Common myeloid progenitor, CD34-positive (primary cell): ENCODE measurements around the gene GRID2.
"Not testable (repeated sequence)": the region's sequence is repeated elsewhere in the genome, so short reads cannot be mapped to it uniquely, and the experiment has no call there.

ENCODE experiments used
- CTCF ChIA-PET: fragments of 350-600 bp; sonication (Branson Sonifier 250); formaldehyde crosslinking; loops from one replicate; lab custom pipeline; 2021; ENCODE audit warnings: antibody characterized with exemption; lab: Charles Lee
- POLR2A ChIA-PET: fragments of 350-600 bp; sonication (Branson Sonifier 250); formaldehyde crosslinking; loops from one replicate; lab custom pipeline; 2021; ENCODE audit warnings: antibody characterized with exemption; lab: Charles Lee
- DNase-seq, 3 donors: peaks; one replicate each; pipeline versions ENCODE4 v3.0.0 to v3.0.0-alpha.2; 2013
- H3K27ac ChIP-seq, 2 experiments: 1 replicate in 1 of 2; 2 replicates in 1 of 2; pipeline ENCODE4 v1.7.0; 2013; ENCODE audit warnings: inconsistent platforms in 2 of 2, low read length in 2 of 2, mild to moderate bottlenecking in 2 of 2, low read depth in 1 of 2, moderate library complexity in 1 of 2; ENCODE audit not compliant: severe bottlenecking in 2 of 2, insufficient read depth in 1 of 2, poor library complexity in 1 of 2
- H3K27me3 ChIP-seq, 5 experiments: replicated peaks in 2 of 5; 1 replicate in 3 of 5; 2 replicates in 2 of 5; pipeline versions ENCODE4 v1.6.1 to v1.7.0; 2013; ENCODE audit warnings: low read length in 4 of 5, mild to moderate bottlenecking in 2 of 5, moderate library complexity in 2 of 5, inconsistent platforms in 1 of 5; ENCODE audit not compliant: insufficient read depth in 5 of 5, control insufficient read depth in 4 of 5
- H3K36me3 ChIP-seq, 4 experiments: 1 replicate in 2 of 4; 2 replicates in 2 of 4; pipeline versions ENCODE4 v1.6.1 to v1.7.0; 2013; ENCODE audit warnings: low read length in 3 of 4, control low read depth in 1 of 4, mild to moderate bottlenecking in 1 of 4; ENCODE audit not compliant: control insufficient read depth in 4 of 4, insufficient read depth in 4 of 4
- H3K4me1 ChIP-seq, 4 experiments: 1 replicate in 3 of 4; 2 replicates in 1 of 4; pipeline versions ENCODE4 v1.6.1 to v1.7.1; 2013; ENCODE audit warnings: low read length in 3 of 4, mild to moderate bottlenecking in 3 of 4, control low read depth in 1 of 4, inconsistent platforms in 1 of 4, moderate library complexity in 1 of 4; ENCODE audit not compliant: control insufficient read depth in 4 of 4, insufficient read depth in 4 of 4; ENCODE audit errors: control extremely low read depth in 1 of 4
- H3K4me3 ChIP-seq, 7 experiments: 1 replicate in 4 of 7; 2 replicates in 3 of 7; pipeline versions ENCODE4 v1.5.1 to v1.7.0; 2013; ENCODE audit warnings: mild to moderate bottlenecking in 7 of 7, low read length in 6 of 7, moderate library complexity in 6 of 7, inconsistent platforms in 2 of 7, low read depth in 2 of 7, control low read depth in 1 of 7; ENCODE audit not compliant: insufficient read depth in 4 of 7, control insufficient read depth in 1 of 7; ENCODE audit errors: extremely low read depth in 1 of 7
- H3K9me3 ChIP-seq, 5 experiments: 1 replicate in 4 of 5; 2 replicates in 1 of 5; pipeline versions ENCODE4 v1.6.1 to v1.7.1; 2013; ENCODE audit warnings: low read length in 4 of 5, mild to moderate bottlenecking in 2 of 5, inconsistent platforms in 1 of 5, low read depth in 1 of 5, moderate library complexity in 1 of 5; ENCODE audit not compliant: control insufficient read depth in 4 of 5, insufficient read depth in 2 of 5; ENCODE audit errors: control extremely low read depth in 1 of 5
- WGBS: methylation state at CpG from one replicate; pipeline ENCODE4 v1.1.5; 2013; ENCODE audit not compliant: insufficient coverage; 5-methylcytosine and 5-hydroxymethylcytosine counted together

GRID2 gene

DNA sequence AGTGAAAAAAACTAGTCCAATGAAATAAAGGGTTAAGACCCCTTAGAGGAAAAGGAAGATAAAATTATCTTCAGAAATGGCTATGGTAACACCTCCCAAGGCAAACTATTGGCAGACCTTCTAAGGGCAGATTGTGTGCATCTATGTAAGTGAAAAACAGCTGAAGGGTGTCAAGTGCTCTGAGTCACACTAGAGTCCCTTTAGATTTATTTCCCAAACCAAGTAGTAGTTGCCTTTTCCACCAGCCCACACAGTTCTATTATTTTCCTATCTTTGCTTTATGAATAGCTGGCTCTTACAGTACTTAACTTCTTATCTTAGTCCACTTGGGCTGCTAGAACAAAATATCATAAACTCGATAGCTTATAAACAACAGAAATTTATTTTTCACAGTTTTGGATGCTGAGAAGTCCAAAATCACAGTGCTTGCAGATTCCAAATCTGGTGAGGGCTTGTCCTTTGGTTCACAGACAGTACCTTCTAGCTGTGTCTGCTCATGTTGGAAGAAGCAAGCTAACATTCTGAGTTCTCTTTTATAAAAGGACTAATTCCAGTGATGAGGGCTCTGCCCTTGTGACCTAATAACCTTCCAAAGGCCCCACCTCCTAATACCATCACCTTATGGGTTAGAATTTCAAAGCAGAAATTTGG, 143.6 kb downstream of the GRID2 start:
- POLR2A ChIA-PET, result no interaction called here
- no peak overlapping the region for H3K4me3 ChIP-seq
- WGBS, result 83% methylated on average over 1 of the region's 1 CpG
- H3K36me3 ChIP-seq, result no peaks in the 10 kb centered on the region
- CTCF ChIA-PET, result interaction anchor here (0.8 kb wide), 1 partner anchor 64 kb away, joined by 3 read pairs; no protein-coding TSS in a partner anchor
- H3K4me1 ChIP-seq, result no peaks in the 10 kb centered on the region
- no peak for DNase-seq
- no peak overlapping the region for H3K27ac ChIP-seq
- no peaks in the 10 kb centered on the region for H3K27me3 ChIP-seq
- H3K9me3 ChIP-seq, result no peaks in the 10 kb centered on the region

DNA sequence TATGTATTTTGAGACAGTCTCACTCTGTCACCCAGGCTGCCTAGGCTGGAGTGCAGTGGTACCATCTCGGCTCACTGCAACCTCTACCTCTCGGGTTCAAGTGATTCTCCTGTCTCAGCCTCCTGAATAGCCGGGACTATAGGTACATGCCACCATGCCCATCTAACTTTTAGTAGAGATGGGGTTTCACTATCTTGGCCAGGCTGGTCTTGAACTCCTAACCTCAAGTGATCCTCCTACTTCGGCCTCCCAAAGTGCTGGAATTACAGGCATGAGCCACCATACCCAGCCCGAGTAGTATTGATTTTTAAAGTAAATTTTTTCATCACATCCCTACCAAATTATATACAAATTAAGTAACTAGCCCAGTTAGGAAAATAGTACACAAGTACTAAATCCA, 144.4 kb downstream of the GRID2 start:
- H3K36me3 ChIP-seq, POLR2A ChIA-PET, H3K27ac ChIP-seq, DNase-seq, H3K9me3 ChIP-seq, H3K27me3 ChIP-seq, H3K4me3 ChIP-seq, H3K4me1 ChIP-seq: not testable (repeated sequence)
- WGBS, result 100% methylated on average over 3 of the region's 5 CpGs
- CTCF ChIA-PET, result interaction anchor here (0.8 kb wide), 1 partner anchor 64 kb away, joined by 3 read pairs; no protein-coding TSS in a partner anchor

DNA sequence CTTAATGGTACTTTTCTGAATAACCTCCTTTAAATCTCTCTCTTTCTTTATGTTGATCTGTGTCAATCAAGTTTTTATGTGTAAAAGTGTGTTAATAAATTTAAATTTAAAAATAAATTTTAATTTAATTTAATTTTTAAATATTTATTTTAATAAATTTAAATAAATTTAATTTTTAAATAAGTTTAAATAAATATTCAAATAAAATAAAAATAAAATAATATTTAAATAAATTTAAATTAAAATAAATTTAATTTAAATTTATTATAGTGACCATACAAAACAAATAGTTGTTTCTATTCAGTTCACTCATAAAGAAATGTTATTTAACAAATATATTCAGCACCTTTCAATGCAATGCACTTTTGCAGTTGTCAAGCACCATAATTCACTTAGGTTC, 146.9 kb downstream of the GRID2 start:
- no peaks in the 10 kb centered on the region for H3K9me3 ChIP-seq
- no peaks in the 10 kb centered on the region for H3K27me3 ChIP-seq
- no peaks in the 10 kb centered on the region for H3K4me1 ChIP-seq
- no peaks in the 10 kb centered on the region for H3K36me3 ChIP-seq
- POLR2A ChIA-PET, result no interaction called here
- H3K4me3 ChIP-seq, result no peak overlapping the region
- CTCF ChIA-PET, result no interaction called here
- H3K27ac ChIP-seq, result no peak overlapping the region
- no peak for DNase-seq

DNA sequence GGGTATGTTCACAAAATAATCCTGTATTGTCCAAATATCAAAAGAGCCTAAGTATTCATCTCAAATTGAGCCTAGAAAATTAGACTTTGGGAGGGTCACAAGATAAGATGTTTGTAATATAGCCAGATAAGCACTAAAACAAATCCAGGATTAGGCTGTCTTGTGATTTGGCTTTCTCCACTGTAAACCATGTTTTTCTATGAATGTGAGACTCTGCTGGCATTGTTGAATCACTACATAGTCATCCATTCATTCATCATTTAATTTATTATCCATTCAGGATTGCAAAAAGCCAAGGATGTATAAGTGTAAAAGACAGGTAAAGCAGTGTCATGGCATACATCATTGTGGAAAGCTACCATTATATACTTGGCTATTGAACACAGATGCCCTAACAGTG, 148.0 kb downstream of the GRID2 start:
- Histone ChIP-seq H3K9me3 (no peaks in the 10 kb centered on the region), H3K27ac (no peak overlapping the region), H3K36me3 (no peaks in the 10 kb centered on the region), H3K4me3 (no peak overlapping the region), H3K4me1 (no peaks in the 10 kb centered on the region), H3K27me3 (no peaks in the 10 kb centered on the region)
- no peak for DNase-seq
- POLR2A ChIA-PET, result no interaction called here
- CTCF ChIA-PET, result no interaction called here

DNA sequence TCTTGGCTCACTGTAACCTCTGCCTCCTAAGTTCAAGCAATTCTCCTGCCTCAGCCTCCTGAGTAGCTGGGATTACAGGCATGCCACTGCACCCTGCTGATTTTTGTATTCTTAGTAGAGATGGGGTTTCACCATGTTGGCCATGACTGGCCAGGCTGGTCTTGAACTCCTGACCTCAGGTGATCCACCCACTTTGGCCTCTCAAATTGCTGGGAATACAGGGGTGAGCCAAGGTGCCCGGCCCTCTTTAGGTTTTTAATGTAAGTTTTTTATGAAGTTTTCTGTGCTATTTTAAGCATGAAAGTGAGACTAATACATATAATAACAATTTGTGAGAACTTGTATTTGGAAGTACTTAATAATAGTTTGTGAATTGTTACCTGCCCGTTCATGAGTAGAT, 148.6 kb downstream of the GRID2 start:
- WGBS, result no CpG with 5 or more reads among the region's 2 CpGs

DNA sequence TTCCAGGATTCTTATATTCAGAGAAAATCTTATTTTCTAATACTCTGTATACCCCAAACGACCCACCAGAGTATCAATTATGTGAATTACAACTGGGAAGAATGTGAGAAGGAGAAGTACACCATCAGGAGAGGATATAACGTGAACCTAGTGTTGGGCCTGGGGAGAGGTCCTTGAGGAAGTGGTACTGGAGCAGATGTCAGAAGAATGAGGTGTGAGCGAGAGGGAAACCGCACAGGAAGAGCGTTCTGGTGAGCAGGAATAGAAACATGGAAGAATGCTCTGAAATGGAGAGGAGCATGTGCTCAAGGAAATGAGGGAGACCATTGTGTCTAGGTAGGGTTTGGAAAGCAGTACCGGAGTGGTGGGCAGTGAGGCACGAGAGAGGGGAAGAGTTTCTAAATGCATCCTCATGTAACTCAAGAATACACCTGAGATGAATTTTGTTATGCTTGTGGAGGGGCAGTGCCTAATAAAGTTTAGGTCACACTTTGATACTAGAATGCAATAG, 151.6 kb downstream of the GRID2 start:
- POLR2A ChIA-PET, result no interaction called here
- 82% methylated on average over 6 of the region's 7 CpGs for WGBS
- Histone ChIP-seq H3K9me3 (no peaks in the 10 kb centered on the region), H3K4me1 (no peaks in the 10 kb centered on the region), H3K27ac (no peak overlapping the region), H3K4me3 (no peak overlapping the region), H3K36me3 (no peaks in the 10 kb centered on the region), H3K27me3 (no peaks in the 10 kb centered on the region)
- DNase-seq, result no peak
- CTCF ChIA-PET, result no interaction called here

More for the DNA sequence above, 148.6 kb downstream of the GRID2 start:
- H3K27ac ChIP-seq, POLR2A ChIA-PET, CTCF ChIA-PET, H3K9me3 ChIP-seq, DNase-seq, H3K4me1 ChIP-seq, H3K27me3 ChIP-seq, H3K36me3 ChIP-seq, H3K4me3 ChIP-seq: not testable (repeated sequence)

DNA sequence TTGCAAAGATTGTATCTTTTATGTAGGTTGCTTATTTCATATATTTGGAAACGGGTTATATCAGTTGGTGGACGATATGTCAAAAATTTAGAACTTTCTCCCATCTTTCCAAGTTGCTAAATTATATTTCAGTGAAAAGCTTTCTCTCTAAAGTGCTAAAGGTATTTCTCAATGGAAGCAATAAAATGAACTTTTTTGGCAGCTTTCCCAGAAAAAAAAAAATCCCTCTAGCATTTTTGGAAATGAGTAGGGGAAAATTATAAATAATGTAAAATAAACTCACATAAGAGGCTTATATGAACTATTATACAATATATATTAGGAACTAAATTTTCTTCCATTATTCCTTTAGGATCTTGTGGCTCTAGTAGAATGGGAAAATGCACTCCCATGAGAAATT, 152.2 kb downstream of the GRID2 start:
- no CpG with 5 or more reads among the region's 2 CpGs for WGBS
- ChIA-PET POLR2A (interaction anchor here (0.6 kb wide), 1 partner anchor 119 kb away, joined by 5 read pairs; no protein-coding TSS in a partner anchor), CTCF (no interaction called here)
- Histone ChIP-seq H3K27ac (no peak overlapping the region), H3K36me3 (no peaks in the 10 kb centered on the region), H3K4me1 (no peaks in the 10 kb centered on the region), H3K9me3 (no peaks in the 10 kb centered on the region), H3K4me3 (no peak overlapping the region), H3K27me3 (no peaks in the 10 kb centered on the region)
- DNase-seq, result no peak
